GM19238 (cell line): Measurements from ENCODE around the gene DCN.

Experiments
- DNase-seq: peaks from one replicate; pipeline ENCODE4 v3.0.0; 2011; ENCODE audit warnings: low spot score; ENCODE audit not compliant: insufficient read length

The DCN gene

GRCh38 chr12:91140026-91140931 lies 42.3 kb downstream of the DCN start:
- no peak for DNase-seq

GRCh38 chr12:91139286-91139685 lies 43.3 kb downstream of the DCN start:
- no peak for DNase-seq

- DNase-seq = no peak
Measured at GRCh38 chr12:91138337-91138920, 44.2 kb downstream of the DCN start.

GRCh38 chr12:91133871-91134270 lies 48.7 kb downstream of the DCN start:
- no peak for DNase-seq

GRCh38 chr12:91129662-91130362 lies 52.8 kb downstream of the DCN start:
- no peak for DNase-seq

GRCh38 chr12:91127751-91128150 lies 54.9 kb downstream of the DCN start:
- DNase-seq = no peak

- DNase-seq = no peak
Measured at GRCh38 chr12:91127306-91127705, 55.3 kb downstream of the DCN start.

- no peak for DNase-seq
Measured at GRCh38 chr12:91126516-91126915, 56.1 kb downstream of the DCN start.

- DNase-seq = no peak
Measured at GRCh38 chr12:91123236-91123916, 59.2 kb downstream of the DCN start.

- no peak for DNase-seq
Measured at GRCh38 chr12:91120781-91121180, 61.8 kb downstream of the DCN start.

GRCh38 chr12:91119089-91119488 lies 63.5 kb downstream of the DCN start:
- DNase-seq = no peak

- no peak for DNase-seq
Measured at GRCh38 chr12:91113621-91114020, 69.0 kb downstream of the DCN start.

- DNase-seq = no peak
Measured at GRCh38 chr12:91111366-91112325, 71.0 kb downstream of the DCN start, which contains the start of gene LUM. Gene LUM, minus strand, starts transcription at chr12:91111494. Its CDS starts 2,515 bp downstream, at chr12:91108979.

- no peak for DNase-seq
Measured at GRCh38 chr12:91110311-91110924, 72.2 kb downstream of the DCN start.

- DNase-seq = no peak
Measured at GRCh38 chr12:91109581-91110310, 72.9 kb downstream of the DCN start.

GRCh38 chr12:91109148-91109564 lies 73.5 kb downstream of the DCN start:
- DNase-seq = no peak

- no peak for DNase-seq
Measured at GRCh38 chr12:91108196-91108755, 74.3 kb downstream of the DCN start.

- no peak for DNase-seq
Measured at GRCh38 chr12:91106283-91106682, 76.3 kb downstream of the DCN start.

- DNase-seq = no peak
Measured at GRCh38 chr12:91105807-91106206, 76.8 kb downstream of the DCN start.
